NCI-H2227 (cell line): ENCODE results near the gene GSN.

Experiments used
- DNase-seq: peaks from one replicate; lab custom pipeline; 2025; ENCODE audit not compliant: unreplicated experiment; lab: John Stamatoyannopoulos, UW

GSN gene

GRCh38 chr9:121302341-121302740, 34.4 kb downstream of the GSN start:
- no peak for DNase-seq

- DNase-seq: no peak
Measured at GRCh38 chr9:121302786-121303185, 34.8 kb downstream of the GSN start.

- no peak for DNase-seq
Measured at GRCh38 chr9:121303456-121304451, 35.8 kb downstream of the GSN start.

GRCh38 chr9:121304707-121305106, 36.7 kb downstream of the GSN start:
- no peak for DNase-seq

- no peak for DNase-seq
Measured at GRCh38 chr9:121305269-121305994, 37.5 kb downstream of the GSN start.

GRCh38 chr9:121307976-121308375, 40.0 kb downstream of the GSN start:
- no peak for DNase-seq

- no peak for DNase-seq
Measured at GRCh38 chr9:121308765-121309164, 40.8 kb downstream of the GSN start.

- no peak for DNase-seq
Measured at GRCh38 chr9:121309171-121309570, 41.2 kb downstream of the GSN start.

- no peak for DNase-seq
Measured at GRCh38 chr9:121309833-121310425, 42.0 kb downstream of the GSN start.

- no peak for DNase-seq
Measured at GRCh38 chr9:121310571-121310970, 42.6 kb downstream of the GSN start.

- no peak for DNase-seq
Measured at GRCh38 chr9:121312169-121312568, 44.2 kb downstream of the GSN start.

- no peak for DNase-seq
Measured at GRCh38 chr9:121313458-121314152, 45.6 kb downstream of the GSN start.

GRCh38 chr9:121316378-121316777, 48.4 kb downstream of the GSN start:
- no peak for DNase-seq

- no peak for DNase-seq
Measured at GRCh38 chr9:121316852-121317373, 49.0 kb downstream of the GSN start.

GRCh38 chr9:121317737-121318630, 50.0 kb downstream of the GSN start:
- DNase-seq: no peak

- DNase-seq: no peak
Measured at GRCh38 chr9:121318631-121319382, 50.8 kb downstream of the GSN start.

GRCh38 chr9:121319383-121319780, 51.4 kb downstream of the GSN start:
- DNase-seq: no peak

- no peak for DNase-seq
Measured at GRCh38 chr9:121321016-121321503, 53.1 kb downstream of the GSN start.
